K562 (cell line): ENCODE data around the gene SNX10. TPM values are rescaled to one million over a fixed set of nuclear protein-coding genes. Genes with fewer than 3 reads are reported as not detected.

Experiments
- ATF7 ChIP-seq: fragments of 450-650 bp; IDR thresholded peaks from 2 replicates; pipeline ENCODE4 v1.7.1; 2014; ENCODE audit warnings: mild to moderate bottlenecking, moderate library complexity
- CBX3 ChIP-seq, 2 experiments: IDR thresholded peaks; 1 replicate in 1 of 2; 2 replicates in 1 of 2; pipeline ENCODE4 v1.6.1; 2012; ENCODE audit warnings: inconsistent platforms in 2 of 2, low read length in 2 of 2, borderline replicate concordance in 1 of 2, control low read depth in 1 of 2
- DNMT1 ChIP-seq: fragments of 450-650 bp; IDR thresholded peaks from 2 replicates; pipeline ENCODE4 v1.6.1; 2016; ENCODE audit warnings: antibody characterized with exemption, mild to moderate bottlenecking
- GABPB2 ChIP-seq: fragments of 250-450 bp; sonication (Bioruptor Pico); conservative IDR thresholded peaks from 2 replicates; pipeline ENCODE4 v1.5.1; 2021; ENCODE audit warnings: mild to moderate bottlenecking
- KDM1A ChIP-seq, 2 experiments: fragments of 450-650 bp; IDR thresholded peaks; 2 replicates each; pipeline ENCODE4 v1.6.1; 2016; ENCODE audit warnings: mild to moderate bottlenecking in 2 of 2
- MYC ChIP-seq, 2 experiments: fragments of 250-450 bp in 1 of 2; sonication (Bioruptor Pico) in 1 of 2; IDR thresholded peaks; 2 replicates each; pipeline versions ENCODE4 v1.5.1 to v1.6.1; 2012 to 2021; ENCODE audit warnings: low read depth in 2 of 2, borderline replicate concordance in 1 of 2, improper control_type of control experiment in 1 of 2, low read length in 1 of 2, mild to moderate bottlenecking in 1 of 2, moderate library complexity in 1 of 2
- SIN3A ChIP-seq, 2 experiments: fragments of 150-350 bp in 1 of 2; IDR thresholded peaks; 2 replicates each; pipeline ENCODE4 v1.6.1; 2011 to 2016; ENCODE audit warnings: borderline replicate concordance in 2 of 2, low read depth in 2 of 2, low read length in 2 of 2, mild to moderate bottlenecking in 2 of 2, moderate library complexity in 2 of 2; ENCODE audit not compliant: control insufficient read depth in 1 of 2
- SIX5 ChIP-seq, 2 experiments: IDR thresholded peaks; 2 replicates each; pipeline ENCODE4 v1.6.1; 2011; ENCODE audit warnings: low read length in 2 of 2, borderline replicate concordance in 1 of 2, low read depth in 1 of 2, mild to moderate bottlenecking in 1 of 2, moderate library complexity in 1 of 2; ENCODE audit not compliant: insufficient read depth in 1 of 2
- SMAD1 ChIP-seq: fragments of 150-350 bp; IDR thresholded peaks from 2 replicates; pipeline ENCODE4 v1.6.1; 2014; ENCODE audit warnings: low read length, low read depth; ENCODE audit not compliant: partially characterized antibody
- SMAD2 ChIP-seq: fragments of 150-350 bp; IDR thresholded peaks from 2 replicates; pipeline ENCODE4 v1.6.1; 2014; ENCODE audit warnings: low read depth, mild to moderate bottlenecking, low read length
- ZFP1 ChIP-seq: fragments of 450-650 bp; formaldehyde crosslinking; IDR thresholded peaks from 2 replicates; pipeline ENCODE4 v1.4.0; 2020; ENCODE audit warnings: mild to moderate bottlenecking, mixed read lengths
- ZNF175 ChIP-seq: fragments of 200-800 bp; sonication (Bioruptor generic); IDR thresholded peaks from 2 replicates; pipeline ENCODE4 v1.6.1; 2016; ENCODE audit warnings: low read depth, mild to moderate bottlenecking, missing genetic modification characterization, missing compliant biosample characterization
- polyA plus RNA-seq, 8 experiments: library from polyadenylated mRNA; depleted of rRNA in 4 of 8; stranded (reverse) in 5 of 8; unstranded in 3 of 8; fragments of >200 nt; fragmentation: Nextera tagmentation in 2 of 8; fragmentation: Illumina TruSeq in 1 of 8; extraction: Ambion mirVana in 2 of 8; extraction: Trizol in 1 of 8; gene quantifications; 2 replicates each; pipeline versions ENCODE4 v1.2.1 to v1.2.3, GENCODE V29; 2011 to 2014; ENCODE audit warnings: inconsistent platforms in 1 of 8, missing spikeins in 1 of 8
- total RNA-seq, 7 experiments: library from RNA; depleted of rRNA in 6 of 7; stranded (reverse); fragments of >200 nt in 6 of 7; fragmentation: Illumina TruSeq in 2 of 7; extraction: Trizol in 2 of 7; gene quantifications; 2 replicates each; pipeline versions ENCODE4 v1.2.1 to v1.2.3, GENCODE V29; 2011 to 2021; ENCODE audit warnings: low replicate concordance in 1 of 7
- TF ChIP-seq, protein P1 (sequence below): sonication (generic); formaldehyde crosslinking; IDR thresholded peaks from 2 replicates; pipeline ENCODE4 v1.9.0; 2022; ENCODE audit warnings: mild to moderate bottlenecking, missing genetic modification reagents
- TF ChIP-seq, protein P2 (sequence below): sonication (generic); formaldehyde crosslinking; IDR thresholded peaks from 2 replicates; pipeline ENCODE4 v1.5.0; 2020; ENCODE audit warnings: missing genetic modification reagents
- TF ChIP-seq, protein P3 (sequence below), 2 experiments: fragments of 250-450 bp in 1 of 2; fragments of 450-650 bp in 1 of 2; sonication (Bioruptor Pico) in 1 of 2; IDR thresholded peaks; 2 replicates each; pipeline versions ENCODE4 v1.6.1 to v1.8.0; 2016 to 2021; ENCODE audit warnings: mild to moderate bottlenecking in 2 of 2, moderate library complexity in 2 of 2, missing compliant biosample characterization in 1 of 2, missing genetic modification characterization in 1 of 2
- TF ChIP-seq, protein P4 (sequence below), 2 experiments: IDR thresholded peaks; 2 replicates each; pipeline ENCODE4 v1.6.1; 2012; ENCODE audit warnings: improper control_type of control experiment in 2 of 2, low read depth in 2 of 2, low read length in 2 of 2, borderline replicate concordance in 1 of 2
- TF ChIP-seq, protein P5 (sequence below): fragments of 450-650 bp; IDR thresholded peaks from one replicate; pipeline ENCODE4 v1.6.1; 2018; ENCODE audit warnings: mild to moderate bottlenecking, moderate library complexity; ENCODE audit not compliant: partially characterized antibody

SNX10 gene
- total and polyA plus RNA-seq, 9 of the 15 experiments (the other 6 are each of a cell fraction or from before 2014, with no cell fraction given): 6.9 to 16.5 (median 11.5) TPM

DNA sequence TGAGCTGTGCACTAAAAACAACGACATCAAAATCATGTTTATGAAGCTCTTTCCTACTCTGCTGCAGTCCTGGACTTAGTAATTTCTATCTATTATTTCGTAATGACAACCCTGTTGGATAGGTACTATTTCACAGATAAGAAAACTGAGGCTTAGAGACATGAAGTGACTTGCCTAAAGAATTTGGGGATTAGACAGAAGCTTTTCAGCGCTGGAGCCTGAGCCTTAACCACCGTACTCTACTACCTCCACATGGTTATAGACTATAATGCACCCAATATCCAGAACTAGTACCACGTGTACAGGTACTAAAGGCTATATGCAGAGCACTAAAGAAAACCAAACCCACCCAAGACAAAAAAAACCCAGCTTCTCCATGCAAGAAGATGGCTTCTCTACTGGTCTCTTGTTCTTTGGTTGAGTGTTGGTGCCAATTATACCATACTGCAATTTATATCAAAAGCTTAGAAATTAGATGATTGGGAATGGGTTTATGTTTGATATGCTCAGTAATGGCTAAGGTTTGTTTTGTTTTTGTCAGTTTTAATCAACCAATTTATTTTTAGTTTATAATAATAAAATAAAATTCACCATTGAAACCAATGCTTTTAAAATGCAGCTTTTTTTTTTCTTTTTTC, 6.5 kb upstream of the SNX10 start (continued):
- TF ChIP-seq, protein P1, sequence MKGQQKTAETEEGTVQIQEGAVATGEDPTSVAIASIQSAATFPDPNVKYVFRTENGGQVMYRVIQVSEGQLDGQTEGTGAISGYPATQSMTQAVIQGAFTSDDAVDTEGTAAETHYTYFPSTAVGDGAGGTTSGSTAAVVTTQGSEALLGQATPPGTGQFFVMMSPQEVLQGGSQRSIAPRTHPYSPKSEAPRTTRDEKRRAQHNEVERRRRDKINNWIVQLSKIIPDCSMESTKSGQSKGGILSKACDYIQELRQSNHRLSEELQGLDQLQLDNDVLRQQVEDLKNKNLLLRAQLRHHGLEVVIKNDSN (CRISPR knock-in tag): peak; percentile 39; the same call in 1 of the 2 replicates
- peak; percentile 82 for TF ChIP-seq MYC (IDR thresholded peaks at IDR 0.05; ENCODE audit: low read depth, low read length)
- TF ChIP-seq MYC (CRISPR knock-in tag; IDR thresholded peaks at IDR 0.05; ENCODE audit: borderline replicate concordance, low read depth): no peak
- TF ChIP-seq ATF7: 0 out of 2 replicates have a peak, but pooled peaks have one; percentile 18
- TF ChIP-seq, protein P2, sequence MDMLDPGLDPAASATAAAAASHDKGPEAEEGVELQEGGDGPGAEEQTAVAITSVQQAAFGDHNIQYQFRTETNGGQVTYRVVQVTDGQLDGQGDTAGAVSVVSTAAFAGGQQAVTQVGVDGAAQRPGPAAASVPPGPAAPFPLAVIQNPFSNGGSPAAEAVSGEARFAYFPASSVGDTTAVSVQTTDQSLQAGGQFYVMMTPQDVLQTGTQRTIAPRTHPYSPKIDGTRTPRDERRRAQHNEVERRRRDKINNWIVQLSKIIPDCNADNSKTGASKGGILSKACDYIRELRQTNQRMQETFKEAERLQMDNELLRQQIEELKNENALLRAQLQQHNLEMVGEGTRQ: peak; percentile 53
- TF ChIP-seq ZNF175 (CRISPR knock-in tag): no peak
- TF ChIP-seq CBX3 (IDR thresholded peaks at IDR 0.05; ENCODE audit: borderline replicate concordance in 1 of 2, low read length in 2 of 2): 0 out of 3 replicates have a peak, but pooled peaks of 1 of the 2 experiments have one; percentile 22
- TF ChIP-seq, protein P3, sequence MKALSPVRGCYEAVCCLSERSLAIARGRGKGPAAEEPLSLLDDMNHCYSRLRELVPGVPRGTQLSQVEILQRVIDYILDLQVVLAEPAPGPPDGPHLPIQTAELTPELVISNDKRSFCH (CRISPR knock-in tag; IDR thresholded peaks at IDR 0.05): no peak
- TF ChIP-seq, protein P3 (tag; IDR thresholded peaks at IDR 0.05): no peak
- TF ChIP-seq SMAD2: no peak
- no peak for TF ChIP-seq GABPB2 (CRISPR knock-in tag)
- TF ChIP-seq ZFP1 (CRISPR knock-in tag): no peak
- peak; percentile 16 to 50; a peak in 1 of 4 replicates for TF ChIP-seq KDM1A (IDR thresholded peaks at IDR 0.05)
- TF ChIP-seq SIX5 (IDR thresholded peaks at IDR 0.05; ENCODE audit: borderline replicate concordance in 1 of 2, insufficient read depth in 1 of 2, low read depth in 1 of 2, low read length in 2 of 2): no peak
- TF ChIP-seq SMAD1: no peak
- TF ChIP-seq DNMT1: no peak
- TF ChIP-seq, protein P4, sequence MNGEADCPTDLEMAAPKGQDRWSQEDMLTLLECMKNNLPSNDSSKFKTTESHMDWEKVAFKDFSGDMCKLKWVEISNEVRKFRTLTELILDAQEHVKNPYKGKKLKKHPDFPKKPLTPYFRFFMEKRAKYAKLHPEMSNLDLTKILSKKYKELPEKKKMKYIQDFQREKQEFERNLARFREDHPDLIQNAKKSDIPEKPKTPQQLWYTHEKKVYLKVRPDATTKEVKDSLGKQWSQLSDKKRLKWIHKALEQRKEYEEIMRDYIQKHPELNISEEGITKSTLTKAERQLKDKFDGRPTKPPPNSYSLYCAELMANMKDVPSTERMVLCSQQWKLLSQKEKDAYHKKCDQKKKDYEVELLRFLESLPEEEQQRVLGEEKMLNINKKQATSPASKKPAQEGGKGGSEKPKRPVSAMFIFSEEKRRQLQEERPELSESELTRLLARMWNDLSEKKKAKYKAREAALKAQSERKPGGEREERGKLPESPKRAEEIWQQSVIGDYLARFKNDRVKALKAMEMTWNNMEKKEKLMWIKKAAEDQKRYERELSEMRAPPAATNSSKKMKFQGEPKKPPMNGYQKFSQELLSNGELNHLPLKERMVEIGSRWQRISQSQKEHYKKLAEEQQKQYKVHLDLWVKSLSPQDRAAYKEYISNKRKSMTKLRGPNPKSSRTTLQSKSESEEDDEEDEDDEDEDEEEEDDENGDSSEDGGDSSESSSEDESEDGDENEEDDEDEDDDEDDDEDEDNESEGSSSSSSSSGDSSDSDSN (IDR thresholded peaks at IDR 0.05; ENCODE audit: borderline replicate concordance in 1 of 2, low read depth in 2 of 2, low read length in 2 of 2): no peak
- TF ChIP-seq SIN3A (IDR thresholded peaks at IDR 0.05; ENCODE audit: borderline replicate concordance in 2 of 2, control insufficient read depth in 1 of 2, low read depth in 2 of 2, low read length in 2 of 2): no peak
- TF ChIP-seq, protein P5, sequence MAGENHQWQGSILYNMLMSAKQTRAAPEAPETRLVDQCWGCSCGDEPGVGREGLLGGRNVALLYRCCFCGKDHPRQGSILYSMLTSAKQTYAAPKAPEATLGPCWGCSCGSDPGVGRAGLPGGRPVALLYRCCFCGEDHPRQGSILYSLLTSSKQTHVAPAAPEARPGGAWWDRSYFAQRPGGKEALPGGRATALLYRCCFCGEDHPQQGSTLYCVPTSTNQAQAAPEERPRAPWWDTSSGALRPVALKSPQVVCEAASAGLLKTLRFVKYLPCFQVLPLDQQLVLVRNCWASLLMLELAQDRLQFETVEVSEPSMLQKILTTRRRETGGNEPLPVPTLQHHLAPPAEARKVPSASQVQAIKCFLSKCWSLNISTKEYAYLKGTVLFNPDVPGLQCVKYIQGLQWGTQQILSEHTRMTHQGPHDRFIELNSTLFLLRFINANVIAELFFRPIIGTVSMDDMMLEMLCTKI: no peak
